Progenitor cell of endocrine pancreas (in vitro differentiated cells): Measurements from ENCODE around the gene PCID2. TPM values are rescaled to one million over a fixed set of nuclear protein-coding genes. Genes with fewer than 3 reads are reported as not detected.

Source experiments
- DNase-seq: peaks from one replicate; pipeline ENCODE4 v3.0.0; 2021; ENCODE audit warnings: low spot score; ENCODE audit not compliant: unreplicated experiment
- H3K27ac Mint-ChIP-seq: 2 replicates; pipeline ENCODE4 v1.8.0; 2021; ENCODE audit warnings: mild to moderate bottlenecking, moderate library complexity, mixed read lengths
- H3K27me3 Mint-ChIP-seq: 2 replicates; pipeline ENCODE4 v1.8.0; 2021; ENCODE audit warnings: mixed read lengths
- H3K36me3 Mint-ChIP-seq: 2 replicates; pipeline ENCODE4 v1.8.0; 2022; ENCODE audit warnings: mixed read lengths; ENCODE audit not compliant: insufficient read depth
- H3K4me1 Mint-ChIP-seq: 2 replicates; pipeline ENCODE4 v1.8.0; 2021; ENCODE audit warnings: low read depth, mixed read lengths
- H3K4me3 Mint-ChIP-seq: 2 replicates; pipeline ENCODE4 v1.8.0; 2021; ENCODE audit warnings: low read depth, mild to moderate bottlenecking, moderate library complexity, mixed read lengths
- H3K9me3 Mint-ChIP-seq: 2 replicates; pipeline ENCODE4 v1.8.0; 2021; ENCODE audit warnings: low read depth, mixed read lengths
- total RNA-seq: library from RNA; stranded (reverse); gene quantifications from 2 replicates; pipeline ENCODE4 v1.2.1, GENCODE V29; 2021
- TF ChIP-seq, protein P1 (sequence below): fragments of 200-600 bp; sonication (generic); IDR thresholded peaks from one replicate; pipeline ENCODE4 v1.5.0; 2021; ENCODE audit warnings: antibody characterized with exemption, mild to moderate bottlenecking; ENCODE audit not compliant: unreplicated experiment

PCID2 gene
- total RNA-seq, 1 donor from 2014 or later, result 58.7 TPM

DNA sequence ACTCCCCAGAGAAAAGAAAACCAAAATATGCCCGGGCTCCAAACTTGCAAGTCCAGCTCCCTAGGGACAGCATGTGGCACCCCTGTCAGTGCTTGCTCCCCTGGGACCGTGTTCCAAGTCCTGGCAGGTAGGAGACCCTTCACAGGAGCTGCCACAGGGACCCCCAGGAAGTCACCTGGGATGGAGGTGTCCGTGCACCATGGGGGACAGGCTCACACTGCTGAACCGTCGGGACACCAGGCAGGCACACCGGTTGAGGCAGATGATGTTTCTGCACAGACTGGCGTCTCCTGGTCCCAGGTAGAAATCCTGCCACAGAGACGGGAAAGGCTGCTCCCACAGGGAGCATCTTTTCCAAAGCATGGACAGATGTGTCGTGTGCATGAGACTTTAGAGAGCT lies 61.7 kb downstream of the PCID2 start:
- Mint-ChIP-seq H3K27ac (no peak overlapping the region), H3K27me3 (peaks cover 13% of the 10 kb centered on the region), H3K9me3 (no peaks in the 10 kb centered on the region), H3K36me3 (peaks cover 2% of the 10 kb centered on the region), H3K4me1 (peaks cover 3% of the 10 kb centered on the region), H3K4me3 (no peak overlapping the region)
- no peak for DNase-seq
- TF ChIP-seq, protein P1, sequence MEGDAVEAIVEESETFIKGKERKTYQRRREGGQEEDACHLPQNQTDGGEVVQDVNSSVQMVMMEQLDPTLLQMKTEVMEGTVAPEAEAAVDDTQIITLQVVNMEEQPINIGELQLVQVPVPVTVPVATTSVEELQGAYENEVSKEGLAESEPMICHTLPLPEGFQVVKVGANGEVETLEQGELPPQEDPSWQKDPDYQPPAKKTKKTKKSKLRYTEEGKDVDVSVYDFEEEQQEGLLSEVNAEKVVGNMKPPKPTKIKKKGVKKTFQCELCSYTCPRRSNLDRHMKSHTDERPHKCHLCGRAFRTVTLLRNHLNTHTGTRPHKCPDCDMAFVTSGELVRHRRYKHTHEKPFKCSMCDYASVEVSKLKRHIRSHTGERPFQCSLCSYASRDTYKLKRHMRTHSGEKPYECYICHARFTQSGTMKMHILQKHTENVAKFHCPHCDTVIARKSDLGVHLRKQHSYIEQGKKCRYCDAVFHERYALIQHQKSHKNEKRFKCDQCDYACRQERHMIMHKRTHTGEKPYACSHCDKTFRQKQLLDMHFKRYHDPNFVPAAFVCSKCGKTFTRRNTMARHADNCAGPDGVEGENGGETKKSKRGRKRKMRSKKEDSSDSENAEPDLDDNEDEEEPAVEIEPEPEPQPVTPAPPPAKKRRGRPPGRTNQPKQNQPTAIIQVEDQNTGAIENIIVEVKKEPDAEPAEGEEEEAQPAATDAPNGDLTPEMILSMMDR, result no peak

DNA sequence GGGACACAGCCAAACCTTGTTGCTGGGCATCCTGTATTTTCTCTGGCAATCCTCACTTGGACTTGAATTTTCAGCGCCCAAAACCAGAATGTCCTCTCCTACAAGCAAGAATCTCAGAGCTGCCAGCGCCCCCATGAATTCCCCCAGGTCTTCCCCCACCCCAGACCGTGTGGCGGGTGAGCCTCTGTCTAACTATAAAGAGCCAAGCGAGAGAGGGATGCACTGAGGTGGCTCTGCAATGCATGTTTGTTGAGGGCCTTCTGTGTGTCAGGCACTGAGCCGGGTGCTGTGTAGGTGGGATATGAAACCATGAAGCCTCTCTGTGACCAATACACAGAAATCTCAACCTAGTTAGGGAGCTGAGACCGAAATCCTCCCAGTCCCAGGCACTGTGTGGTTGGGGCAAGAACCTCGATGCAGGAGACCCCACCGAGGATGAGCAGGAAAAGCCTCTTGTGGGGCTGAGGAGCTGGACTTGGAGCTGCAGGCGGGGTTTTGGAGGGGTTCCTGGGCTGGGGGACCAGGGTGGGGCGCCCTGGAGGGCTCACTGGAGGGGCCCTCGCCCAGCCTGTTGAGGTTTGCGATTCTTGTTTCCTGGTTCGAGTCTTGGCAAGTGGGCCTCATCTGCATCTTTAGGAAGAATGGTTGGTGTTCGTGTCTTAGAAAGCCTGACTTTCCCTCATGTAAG lies 62.4 kb downstream of the PCID2 start:
- peaks cover 6% of the 10 kb centered on the region for H3K27me3 Mint-ChIP-seq
- H3K36me3 Mint-ChIP-seq, result peaks cover 2% of the 10 kb centered on the region
- peaks cover 3% of the 10 kb centered on the region for H3K4me1 Mint-ChIP-seq
- H3K9me3 Mint-ChIP-seq, result no peaks in the 10 kb centered on the region
- H3K4me3 Mint-ChIP-seq, result no peak overlapping the region
- DNase-seq, result no peak
- TF ChIP-seq, protein P1, result no peak
- H3K27ac Mint-ChIP-seq, result no peak overlapping the region

DNA sequence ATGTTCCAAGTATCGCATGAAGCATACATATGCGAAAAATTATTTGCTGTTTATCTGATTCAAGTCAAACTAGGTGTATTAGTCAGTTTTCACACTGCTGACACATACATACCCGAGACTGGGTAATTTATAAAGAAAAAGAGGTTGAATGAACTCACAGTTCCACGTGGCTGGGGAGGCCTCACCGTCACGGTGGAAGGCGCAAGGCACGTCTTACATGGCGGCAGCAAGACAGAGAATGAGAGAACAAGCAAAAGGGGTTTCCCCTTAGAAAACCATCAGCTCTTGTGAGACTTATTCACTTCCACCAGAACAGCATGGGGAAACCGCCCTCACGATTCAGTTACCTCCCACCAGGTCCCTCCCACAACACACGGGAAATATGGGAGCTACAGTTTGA lies 63.0 kb downstream of the PCID2 start:
- peaks cover 2% of the 10 kb centered on the region for H3K36me3 Mint-ChIP-seq
- H3K4me1 Mint-ChIP-seq, result peaks cover 3% of the 10 kb centered on the region
- no peak overlapping the region for H3K4me3 Mint-ChIP-seq
- peaks cover 3% of the 10 kb centered on the region for H3K27me3 Mint-ChIP-seq
- TF ChIP-seq, protein P1, result no peak
- H3K27ac Mint-ChIP-seq, result no peak overlapping the region
- no peak for DNase-seq
- no peaks in the 10 kb centered on the region for H3K9me3 Mint-ChIP-seq

DNA sequence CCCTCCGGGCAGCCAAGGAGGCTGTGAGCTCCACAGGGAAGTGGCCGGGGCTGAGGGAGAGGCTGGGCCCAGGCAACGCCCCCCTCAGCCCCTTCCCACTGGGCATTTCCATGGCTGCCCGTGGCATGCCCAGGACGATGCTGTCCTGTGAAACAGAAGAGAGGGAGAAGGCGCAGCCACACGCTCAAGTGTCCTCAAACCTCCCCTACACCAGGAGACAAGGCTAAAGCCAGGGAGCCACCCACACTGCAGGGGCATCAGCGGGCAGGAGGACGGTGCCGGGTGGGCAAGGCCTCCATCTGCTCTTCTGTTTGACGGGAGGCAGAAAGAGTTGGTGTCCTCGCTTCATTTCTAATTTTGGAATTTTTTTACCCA lies 64.2 kb downstream of the PCID2 start:
- Mint-ChIP-seq H3K9me3 (no peaks in the 10 kb centered on the region), H3K4me1 (peaks cover 3% of the 10 kb centered on the region), H3K36me3 (peaks cover 2% of the 10 kb centered on the region), H3K4me3 (no peak overlapping the region), H3K27ac (no peak overlapping the region), H3K27me3 (no peaks in the 10 kb centered on the region)
- no peak for DNase-seq
- TF ChIP-seq, protein P1, result no peak

DNA sequence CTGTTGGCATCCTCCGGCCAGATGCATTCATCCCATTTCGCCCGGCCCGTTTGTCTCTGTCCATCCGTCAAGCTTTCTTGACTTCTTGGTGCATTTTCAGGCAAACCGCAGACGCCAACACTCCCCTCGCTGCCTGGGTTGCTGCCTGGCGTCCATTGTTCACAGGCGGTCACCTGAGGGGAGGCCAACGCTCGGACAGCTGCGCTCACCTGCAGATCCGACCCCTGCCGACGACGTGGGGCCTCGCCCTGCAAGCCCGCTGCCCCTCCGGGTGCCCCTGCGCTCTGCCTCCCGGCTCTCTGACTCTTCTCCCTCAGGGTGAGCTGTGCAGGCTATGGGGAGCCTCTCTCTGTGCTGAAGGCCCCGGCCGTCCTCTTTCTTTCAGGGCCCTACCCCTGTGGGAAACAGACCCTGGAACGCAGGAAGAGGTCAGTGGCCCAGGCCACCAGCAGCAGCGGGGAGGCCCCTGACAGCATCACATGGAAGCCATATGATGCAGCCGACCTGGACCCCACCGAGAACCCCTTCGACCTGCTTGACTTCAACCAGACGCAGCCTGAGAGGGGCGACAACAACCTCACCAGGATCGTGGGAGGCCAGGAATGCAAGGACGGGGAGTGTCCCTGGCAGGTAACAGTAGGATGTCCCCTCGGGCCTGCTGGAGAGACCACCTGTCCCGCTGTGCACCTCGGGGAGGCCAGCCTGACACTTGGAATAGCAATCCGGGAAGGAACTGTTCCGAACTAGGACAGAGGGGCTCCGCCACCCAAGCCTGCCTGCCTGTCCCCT lies 64.8 kb downstream of the PCID2 start:
- no peaks in the 10 kb centered on the region for H3K27me3 Mint-ChIP-seq
- no peak for DNase-seq
- TF ChIP-seq, protein P1, result no peak
- no peaks in the 10 kb centered on the region for H3K9me3 Mint-ChIP-seq
- H3K4me1 Mint-ChIP-seq, result peaks cover 9% of the 10 kb centered on the region
- no peak overlapping the region for H3K27ac Mint-ChIP-seq
- H3K36me3 Mint-ChIP-seq, result peaks cover 2% of the 10 kb centered on the region
- no peak overlapping the region for H3K4me3 Mint-ChIP-seq
